ENCODE data around the gene OPTC.
"Not testable (repeated sequence)": the region's sequence is repeated elsewhere in the genome, so short reads cannot be mapped to it uniquely, and the experiment has no call there.

OPTC gene

DNA sequence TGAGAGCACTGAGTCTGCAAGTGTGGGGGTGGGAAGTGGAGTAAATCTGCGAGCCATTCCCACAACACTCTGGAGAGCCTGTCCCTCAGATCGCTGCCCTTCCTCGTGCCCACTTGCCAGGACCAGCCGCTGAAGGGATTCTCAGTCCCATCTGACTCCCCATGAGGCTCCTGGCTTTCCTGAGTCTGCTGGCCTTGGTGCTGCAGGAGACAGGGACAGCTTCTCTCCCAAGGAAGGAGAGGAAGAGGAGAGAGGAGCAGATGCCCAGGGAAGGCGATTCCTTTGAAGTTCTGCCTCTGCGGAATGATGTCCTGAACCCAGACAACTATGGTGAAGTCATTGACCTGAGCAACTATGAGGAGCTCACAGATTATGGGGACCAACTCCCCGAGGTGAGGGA lies 1.9 kb downstream of the OPTC start:
- no peak for DNase-seq

DNA sequence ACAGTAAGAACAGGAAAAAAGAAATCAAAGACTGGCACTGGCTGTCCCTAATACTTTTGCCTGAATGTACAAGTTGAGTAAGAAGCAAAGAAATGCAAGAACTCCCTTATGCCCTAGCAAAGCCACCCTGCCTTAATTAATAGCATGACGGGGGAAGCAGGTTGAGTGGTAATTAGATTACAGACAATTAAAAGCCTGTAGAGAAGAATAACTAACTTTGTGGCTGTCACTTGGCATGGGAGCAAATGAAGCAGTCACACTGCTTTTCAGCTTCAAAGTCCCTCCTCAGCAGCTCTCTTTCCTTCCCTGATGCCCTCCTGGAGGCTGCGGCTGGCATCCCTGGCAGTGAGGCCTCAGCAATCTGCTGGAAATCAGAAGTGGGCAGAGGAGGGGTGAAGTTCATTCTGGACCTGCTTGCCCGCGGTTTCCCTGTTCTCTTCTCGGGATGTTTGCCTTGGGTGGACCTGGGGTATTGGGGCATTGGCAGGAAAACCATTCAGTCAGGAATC lies 3.4 kb downstream of the OPTC start:
- DNase-seq, result no peak

DNA sequence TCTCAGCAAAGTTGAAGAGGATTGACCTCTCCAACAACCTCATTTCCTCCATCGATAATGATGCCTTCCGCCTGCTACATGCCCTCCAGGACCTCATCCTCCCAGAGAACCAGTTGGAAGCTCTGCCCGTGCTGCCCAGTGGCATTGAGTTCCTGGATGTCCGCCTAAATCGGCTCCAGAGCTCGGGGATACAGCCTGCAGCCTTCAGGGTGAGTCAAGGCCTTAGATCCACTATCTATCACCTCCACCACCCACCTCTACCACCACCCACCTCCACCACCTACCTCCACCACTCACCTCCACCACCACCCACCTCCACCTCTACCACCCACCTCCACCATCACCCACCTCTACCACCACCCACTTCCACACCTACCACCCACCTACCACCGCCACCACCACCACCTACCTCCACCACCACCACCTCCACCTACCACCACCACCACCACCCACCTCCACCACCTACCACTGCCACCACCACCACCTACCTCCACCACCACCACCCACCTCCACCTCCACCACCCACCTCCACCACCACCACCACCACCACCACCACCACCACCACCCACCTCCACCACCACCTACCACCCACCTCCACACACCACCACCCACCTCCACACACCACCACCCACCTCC lies 5.8 kb downstream of the OPTC start:
- no peak for DNase-seq

DNA sequence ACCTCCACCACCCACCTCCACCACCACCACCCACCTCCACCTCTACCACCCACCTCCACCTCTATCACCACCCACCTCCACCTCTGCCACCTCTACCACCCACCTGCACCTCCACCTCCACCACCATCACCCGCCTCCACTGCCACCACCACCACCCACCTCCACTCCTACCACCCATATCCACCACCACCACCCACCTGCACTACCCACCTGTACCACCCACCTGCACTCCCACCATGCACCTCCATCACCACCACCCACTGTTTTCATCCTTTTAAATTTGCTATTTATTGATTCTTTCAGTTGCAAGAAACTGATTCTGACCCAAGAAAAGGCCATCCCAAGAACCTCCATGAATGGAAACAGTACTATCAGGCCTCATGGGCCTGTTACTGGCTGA lies 6.3 kb downstream of the OPTC start:
- DNase-seq, result no peak

DNA sequence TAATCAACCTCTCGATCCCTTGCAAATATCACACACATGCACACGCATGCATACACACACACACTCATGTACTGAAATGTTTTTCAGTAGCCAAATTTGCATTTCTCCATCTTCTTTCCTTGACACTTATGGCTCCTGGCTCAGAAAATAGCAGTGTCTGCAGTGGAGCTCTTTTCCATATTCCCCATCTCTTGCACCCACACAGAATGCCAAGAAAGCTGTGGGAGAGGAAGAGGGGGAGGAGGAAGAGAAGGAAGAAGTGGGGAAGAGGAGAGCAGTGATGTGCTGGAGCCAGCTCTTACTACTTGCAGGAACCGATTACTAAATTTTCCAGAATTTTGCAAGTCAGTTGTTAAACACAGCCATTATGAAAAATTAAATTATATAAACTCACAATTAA lies 9.9 kb downstream of the OPTC start:
- no peak for DNase-seq

DNA sequence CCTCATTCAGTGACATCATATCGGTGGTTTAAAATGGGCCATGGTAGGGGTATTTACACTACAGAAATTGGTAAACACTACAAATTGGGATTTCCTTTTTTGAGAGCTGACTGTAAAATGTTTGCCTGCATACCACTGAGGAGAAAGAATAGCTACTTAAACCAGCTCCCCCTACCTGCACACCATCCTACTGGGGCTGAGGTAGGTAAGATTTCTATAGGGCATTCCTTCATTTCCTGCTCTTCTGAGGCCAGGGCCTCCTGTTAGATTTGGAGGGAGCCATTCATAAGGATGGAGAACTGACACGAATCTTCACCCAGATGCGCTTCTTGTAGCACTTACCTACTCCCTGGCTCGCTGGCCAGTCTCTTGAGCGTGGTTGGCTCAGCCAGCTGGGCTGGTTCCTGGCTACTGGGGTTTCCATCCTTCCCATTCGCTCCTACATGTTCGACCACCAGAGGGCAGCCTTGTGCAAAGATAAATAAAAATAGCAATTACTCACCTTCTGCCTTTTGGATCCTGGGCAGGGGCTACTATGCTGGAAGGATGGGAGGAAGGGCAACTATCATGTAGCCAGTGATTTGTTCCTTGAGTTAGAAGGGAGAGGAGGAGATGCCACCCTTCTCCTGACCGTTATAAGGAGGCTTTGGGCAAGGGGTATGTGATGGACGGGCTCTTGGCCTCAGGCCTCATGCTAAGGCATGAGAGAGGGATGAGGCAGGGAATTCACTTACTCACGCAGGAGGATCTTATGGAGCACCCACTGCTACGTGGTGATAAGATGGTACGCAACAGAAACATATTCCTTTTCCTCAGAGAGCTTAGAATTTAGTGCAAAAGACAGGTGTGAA lies 10.7 kb downstream of the OPTC start:
- peak; percentile 90 for DNase-seq

DNA sequence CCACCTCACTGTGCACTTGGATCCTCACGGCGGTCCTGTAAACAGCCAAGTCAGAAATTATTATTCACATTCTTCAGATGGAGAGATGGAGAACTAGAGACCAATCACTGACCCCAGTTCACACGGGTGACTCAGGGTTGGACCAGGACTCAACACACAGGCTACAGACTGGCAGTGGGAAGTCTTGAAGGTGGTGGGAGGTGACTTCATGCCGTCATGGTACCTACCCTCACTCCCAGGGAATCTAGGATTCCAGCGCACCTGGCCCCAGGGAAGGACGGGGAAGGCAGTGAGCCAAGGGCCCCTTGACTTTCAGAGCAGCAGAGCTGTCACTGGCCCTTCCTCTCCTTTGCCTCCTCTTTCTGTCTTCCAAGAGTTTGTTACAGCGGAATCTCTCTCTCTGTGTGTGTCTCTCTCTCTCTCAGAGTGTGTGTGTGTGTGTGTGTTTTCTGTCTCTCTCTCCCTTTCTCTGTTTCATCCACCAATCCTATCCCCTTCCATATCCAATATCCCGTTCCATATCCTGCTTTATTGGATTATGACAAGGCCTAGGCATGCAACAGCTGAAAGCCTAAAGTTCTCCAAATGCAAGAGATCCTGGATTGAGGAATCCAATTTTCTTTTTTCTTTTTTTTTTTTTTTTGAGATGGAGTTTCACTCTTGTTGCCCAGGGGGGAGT lies 11.7 kb downstream of the OPTC start:
- DNase-seq, result no peak

DNA sequence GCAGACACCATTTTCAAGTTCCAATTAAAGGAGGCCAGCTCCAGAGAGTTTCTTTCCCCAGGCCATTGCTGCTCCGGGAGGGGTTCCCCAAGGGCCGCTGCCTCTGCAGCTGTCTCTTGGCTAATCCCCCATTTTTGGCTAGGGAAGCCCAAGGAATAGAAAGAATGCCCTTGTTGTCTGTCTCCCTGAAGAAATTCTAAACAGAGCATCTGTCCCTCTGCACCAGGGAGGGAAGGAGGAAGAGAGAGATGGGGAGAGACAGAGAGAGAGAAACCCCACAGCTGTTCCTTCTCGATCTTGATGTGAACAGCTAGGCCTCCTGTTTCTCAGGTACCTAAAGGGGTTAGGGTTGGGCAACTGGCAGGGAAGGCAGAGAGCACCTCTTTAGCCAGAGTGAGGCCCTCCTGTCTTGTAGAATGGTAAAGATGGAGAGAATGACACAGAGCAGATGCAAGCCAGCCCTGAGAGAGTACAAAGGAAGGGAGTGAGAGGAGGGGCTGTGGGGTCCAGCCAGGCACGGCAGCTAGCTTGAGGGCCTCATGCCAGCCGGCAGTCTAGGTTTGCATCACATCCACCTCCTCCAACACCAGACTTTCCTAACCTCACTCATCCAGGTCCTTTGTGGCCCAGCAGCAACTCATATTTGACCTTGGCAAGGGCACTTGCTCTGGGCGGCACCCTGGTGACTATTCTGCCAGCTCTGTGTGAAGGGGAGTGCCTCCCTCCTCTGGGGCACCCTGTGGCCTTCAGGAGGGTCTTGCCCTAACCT lies 13.1 kb downstream of the OPTC start:
- no peak for DNase-seq

DNA sequence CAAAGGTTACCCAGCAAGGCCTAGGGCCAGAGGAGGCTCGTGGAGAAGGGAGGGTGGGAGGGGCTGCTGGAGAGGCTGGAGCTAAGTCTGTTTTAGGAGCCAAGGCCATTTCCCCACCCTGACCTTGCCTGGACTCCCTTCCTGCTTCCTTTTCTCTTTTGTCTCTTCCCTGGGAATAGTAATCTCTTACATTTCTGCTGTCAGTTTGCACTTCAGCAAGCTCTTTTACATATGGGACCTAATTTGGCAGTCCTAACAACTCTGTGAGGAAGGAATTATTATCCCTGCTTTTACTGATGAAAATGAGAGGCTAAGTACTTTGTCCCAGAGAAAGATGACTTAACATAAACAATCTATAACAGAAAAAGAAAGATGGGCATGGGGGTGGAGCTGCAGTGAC lies 13.8 kb downstream of the OPTC start:
- no peak for DNase-seq

DNA sequence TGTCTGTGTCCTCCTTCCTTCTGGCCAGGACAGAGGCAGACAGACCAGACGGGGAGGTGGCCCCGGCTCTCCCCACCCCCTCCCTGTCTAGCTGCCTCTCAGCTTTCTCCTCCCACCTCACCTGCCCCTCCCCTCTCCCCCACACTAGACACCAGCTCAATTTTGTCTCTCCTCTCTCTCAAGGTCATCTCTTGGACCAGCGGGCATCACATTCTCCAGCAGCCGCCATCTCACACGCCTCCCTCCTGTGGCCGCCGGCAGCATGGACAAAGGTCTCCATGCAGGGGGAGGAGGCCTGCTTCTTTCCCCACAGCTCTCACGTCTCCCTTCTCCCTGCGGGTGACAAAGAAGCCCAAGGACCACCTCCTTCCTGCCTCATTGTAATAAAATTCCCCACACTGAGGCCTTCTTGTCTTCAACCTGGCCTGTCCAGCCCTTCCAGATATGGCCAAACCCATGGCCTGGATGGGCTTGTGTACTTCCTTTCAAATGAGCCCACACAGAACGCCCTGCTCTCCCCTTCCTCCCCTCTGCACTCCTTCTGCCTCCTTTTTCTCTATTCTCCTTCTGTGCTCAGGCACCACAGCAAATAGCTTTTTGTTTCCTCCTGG lies 14.6 kb downstream of the OPTC start:
- DNase-seq, result peak; percentile 75

DNA sequence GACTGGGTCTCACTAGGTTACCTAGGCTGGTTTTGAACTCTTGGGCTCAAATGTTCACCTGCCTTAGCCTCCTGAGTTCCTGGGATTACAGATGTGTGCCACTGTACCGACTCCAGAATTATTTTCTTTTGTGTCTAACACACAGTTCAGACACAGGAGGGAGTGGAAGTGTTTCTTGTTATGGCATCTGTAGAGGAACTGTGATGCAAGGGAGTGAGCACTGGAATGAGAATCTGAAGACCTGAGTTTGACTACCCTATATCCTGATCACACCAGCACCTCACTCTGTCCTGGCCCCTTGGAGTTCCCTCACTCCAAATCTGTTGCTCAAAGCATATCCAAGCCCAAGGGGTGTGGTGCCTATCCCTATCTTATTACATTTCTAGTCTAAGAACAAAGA lies 15.2 kb downstream of the OPTC start:
- no peak for DNase-seq

DNA sequence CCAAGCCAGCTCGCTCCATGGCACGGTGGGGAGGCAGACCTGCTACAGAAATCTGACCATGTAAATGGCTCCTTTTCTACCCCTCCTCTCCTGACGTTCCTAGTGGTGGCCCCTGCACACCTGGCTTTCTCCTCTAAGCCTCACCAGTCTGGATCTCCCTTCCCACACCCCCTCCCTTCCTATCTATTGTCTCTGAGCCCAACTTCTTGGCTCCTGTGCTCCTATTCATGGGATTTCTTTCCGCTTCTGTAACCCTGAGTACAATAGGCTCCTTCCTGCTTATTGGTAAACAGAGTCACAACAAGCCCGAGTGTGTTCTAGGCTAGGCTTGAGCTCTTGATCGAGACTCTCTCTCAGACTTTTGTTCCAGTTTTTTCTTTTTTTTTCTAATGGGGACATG lies 17.6 kb downstream of the OPTC start:
- no peak for DNase-seq

DNA sequence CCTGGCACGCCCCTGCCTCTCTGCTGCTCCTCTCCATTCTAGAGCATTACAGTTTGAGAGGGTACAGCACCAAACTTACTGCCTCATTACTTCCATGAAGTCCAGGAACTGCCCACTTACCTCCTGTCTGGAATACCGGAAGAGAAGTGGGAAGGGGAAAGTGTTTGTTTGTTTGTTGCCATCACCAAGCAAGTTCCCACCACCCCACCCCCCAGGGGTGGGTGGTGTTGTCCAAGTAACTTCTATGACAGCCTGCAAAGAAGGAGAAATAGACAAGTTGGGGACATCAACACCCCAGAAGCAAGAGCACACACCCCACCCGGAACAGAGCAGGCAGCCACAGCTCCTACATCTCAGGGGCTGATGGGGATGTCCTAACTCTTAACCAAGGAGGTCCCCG lies 18.0 kb downstream of the OPTC start:
- no peak for DNase-seq

DNA sequence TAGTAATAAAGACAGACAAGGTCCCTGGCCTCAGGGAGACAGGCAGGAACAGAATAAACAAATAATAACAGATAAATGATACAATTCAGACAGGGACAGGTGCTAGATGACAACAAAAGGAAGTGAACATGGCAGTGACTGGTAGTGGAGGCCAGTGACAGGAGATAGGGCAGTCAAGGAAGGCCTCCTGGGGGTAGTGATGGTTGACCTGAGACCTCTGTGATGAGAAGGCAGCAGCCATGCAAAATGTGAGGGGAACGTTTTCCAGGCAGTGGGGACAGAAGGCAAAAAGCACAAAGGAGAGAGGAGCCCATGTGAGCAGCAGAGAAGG lies 18.5 kb downstream of the OPTC start:
- DNase-seq, result no peak

DNA sequence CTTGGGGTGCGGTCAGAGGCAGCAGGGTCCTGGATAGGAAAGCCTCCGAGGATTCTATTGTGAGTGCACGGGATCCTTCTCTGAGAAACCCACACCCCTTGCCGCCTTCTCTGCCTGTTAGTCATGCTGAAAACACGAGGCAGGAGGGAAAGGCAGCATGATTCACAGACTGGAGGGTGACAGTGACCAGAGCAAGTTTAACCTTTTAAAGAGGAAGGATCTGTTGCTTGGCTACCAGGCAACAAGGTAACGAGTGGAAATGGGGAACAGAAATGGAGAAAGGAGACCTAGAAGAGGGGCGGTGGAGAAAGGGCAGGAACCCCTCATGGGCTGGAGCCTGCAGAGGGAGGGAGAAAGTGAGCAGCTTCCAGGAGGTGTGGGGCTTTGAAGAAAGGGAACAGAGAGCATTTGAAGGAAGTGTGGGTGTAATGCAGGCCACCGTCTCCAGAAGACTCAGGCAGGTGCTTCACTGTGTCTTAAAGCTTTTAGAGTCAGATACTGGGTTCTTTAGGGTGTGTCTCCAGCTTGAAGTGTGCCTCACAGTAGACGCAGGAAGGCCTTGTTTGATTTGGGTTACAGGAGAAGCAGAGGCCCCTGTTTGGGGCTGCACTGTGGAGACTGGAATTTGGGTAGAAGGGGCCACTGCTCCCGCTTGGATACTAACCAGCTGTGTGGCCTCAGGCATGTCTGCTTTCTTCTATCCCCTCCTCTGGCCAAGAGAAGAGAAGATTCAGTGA lies 19.1 kb downstream of the OPTC start:
- DNase-seq, result no peak

DNA sequence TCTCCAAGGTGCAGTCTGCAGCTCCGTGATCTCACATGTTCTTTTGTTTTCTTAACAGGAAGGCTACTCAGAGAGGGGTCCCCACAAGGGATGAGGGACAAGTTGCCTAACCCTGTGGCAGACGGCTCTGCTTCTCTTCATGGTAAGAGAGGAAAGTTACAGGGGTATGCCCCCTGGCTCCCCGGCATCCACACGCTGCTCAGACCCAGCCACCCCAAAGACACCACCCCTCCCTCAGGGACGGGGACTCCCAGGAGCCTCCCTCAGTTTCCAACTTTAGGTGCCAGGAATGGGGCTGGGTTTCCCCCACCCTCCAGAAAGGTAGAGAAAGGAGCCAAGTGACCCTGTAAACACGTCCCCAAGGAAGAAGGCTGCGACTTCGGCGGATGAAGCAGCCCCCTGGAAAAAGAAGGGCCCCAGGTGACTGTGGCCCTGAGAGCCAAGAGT lies 19.7 kb downstream of the OPTC start:
- DNase-seq, result no peak

DNA sequence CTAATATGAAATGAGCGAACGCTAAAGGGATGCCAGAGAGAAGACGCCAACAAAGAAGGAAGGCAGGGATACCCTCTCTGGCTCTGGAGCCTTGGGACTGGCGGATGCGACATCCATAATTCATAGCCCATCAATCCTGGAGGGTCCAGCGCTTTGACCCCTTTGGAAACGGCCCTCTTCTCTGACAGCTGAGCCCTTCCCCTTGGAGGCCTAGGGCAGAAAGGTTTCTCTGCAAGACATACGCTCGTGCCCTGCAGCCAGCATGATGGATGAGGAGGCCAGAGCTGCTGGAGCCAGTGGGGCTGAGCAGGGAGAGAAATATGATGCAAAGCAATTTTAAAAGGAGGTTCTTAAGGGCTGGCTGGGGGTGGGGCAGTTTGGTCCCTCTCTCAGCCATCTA lies 22.2 kb downstream of the OPTC start:
- no peak for DNase-seq

DNA sequence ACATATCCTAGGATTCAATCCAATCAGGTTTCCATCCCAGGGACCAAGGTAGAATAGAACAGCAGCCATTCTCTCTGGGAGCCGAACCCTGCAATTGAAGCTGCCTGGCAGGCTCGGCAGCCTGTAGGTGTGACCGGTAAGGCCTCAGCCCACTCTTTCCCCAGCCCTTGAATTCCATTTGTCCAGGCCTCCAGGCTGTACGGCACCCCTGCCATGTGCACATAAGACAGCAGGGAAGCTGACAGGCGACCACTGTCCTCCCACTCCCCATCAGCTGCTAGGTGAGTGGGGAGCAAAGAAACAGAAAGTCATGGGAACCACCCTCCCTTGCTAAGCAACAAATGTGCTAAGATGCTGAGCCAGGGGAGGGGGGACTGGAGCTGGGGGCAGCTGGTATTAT lies 23.0 kb downstream of the OPTC start:
- no peak for DNase-seq

DNA sequence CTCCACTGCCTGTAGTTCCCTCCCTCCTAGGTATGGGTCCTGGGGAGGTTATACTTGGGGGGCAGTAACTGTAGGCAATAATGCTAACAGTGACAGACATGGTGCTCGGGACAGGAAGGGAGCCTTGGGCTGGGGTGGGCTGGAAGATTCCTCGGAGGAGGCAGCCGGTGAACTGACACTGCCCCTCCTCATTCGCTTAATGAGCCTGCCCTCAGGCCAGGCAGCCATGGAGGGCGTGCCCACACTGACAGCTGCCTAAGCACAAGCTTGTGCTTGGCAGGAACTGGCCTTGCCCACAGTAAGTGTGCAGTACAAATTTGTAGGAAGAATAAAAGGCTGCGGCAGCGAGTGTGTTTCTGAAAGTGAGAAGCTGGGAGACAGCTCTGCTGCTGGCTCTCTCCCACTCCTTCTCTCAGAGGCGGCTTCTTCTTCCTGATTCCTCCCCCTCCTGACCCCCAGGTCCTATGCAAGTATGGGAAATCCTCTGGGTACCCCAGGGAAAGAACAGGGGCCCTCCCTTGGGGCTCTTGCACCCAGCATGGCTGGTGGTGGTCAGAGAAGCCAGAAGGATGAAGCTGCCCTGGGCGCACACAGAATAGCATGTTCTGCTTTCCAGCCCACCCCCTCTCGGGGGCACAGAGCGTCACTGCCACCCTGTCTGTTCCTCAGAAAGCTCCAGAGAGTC lies 23.6 kb downstream of the OPTC start:
- peak; percentile 25 for DNase-seq

DNA sequence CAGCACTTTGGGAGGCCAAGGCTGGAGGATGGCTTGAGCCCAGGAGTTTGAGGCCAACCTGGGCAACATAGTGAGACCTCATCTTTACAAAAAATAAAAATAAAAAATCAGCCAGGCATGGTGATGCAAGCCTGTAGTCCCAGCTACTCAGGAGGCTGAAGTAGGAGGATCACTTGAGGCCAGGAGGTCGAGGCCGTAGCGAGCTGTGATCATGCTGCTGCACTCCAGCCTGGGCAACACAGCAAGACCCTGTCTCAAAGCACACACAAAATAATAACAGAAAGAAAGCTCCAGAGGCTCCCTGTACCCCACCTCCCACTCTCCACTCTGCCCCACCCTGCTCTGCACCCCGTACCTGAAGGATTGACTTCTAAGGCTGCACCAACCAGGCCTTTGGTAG lies 24.2 kb downstream of the OPTC start:
- DNase-seq, result not testable (repeated sequence)

DNA sequence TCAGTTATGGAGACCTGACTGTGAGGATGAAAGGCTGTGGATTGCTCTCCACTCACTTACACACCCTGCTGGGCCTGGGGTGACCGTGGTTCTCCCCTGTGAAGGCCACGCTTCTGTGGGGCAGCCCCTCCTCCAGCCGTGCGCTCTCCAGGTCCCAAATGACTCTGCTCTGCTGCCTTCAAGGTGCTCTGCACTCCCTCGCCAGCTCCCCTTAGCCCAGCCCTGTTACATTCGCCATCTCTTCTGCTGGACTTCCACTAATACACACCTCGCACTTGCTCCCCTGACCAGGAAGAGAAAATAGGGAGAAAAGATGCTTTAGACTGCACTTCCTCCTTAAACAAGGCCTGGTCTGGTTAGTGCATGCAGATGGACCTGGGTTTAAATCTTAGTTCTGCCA lies 24.6 kb downstream of the OPTC start:
- DNase-seq, result no peak
